Measurements from ENCODE around the gene CCT5.

CCT5 gene

GRCh38 chr5:10249948-10250805, at the start of gene CCT5:
TSS of gene CCT5 (plus strand) at chr5:10250280. CDS start at chr5:10250341, 61 bp downstream.
- peak; percentile 99 for DNase-seq

GRCh38 chr5:10201223-10201868, 48.7 kb upstream of the CCT5 start:
- no peak for DNase-seq

GRCh38 chr5:10202089-10202910, 47.8 kb upstream of the CCT5 start:
- DNase-seq: no peak

GRCh38 chr5:10209004-10209403, 41.1 kb upstream of the CCT5 start:
- DNase-seq: no peak

- DNase-seq: no peak
Measured at GRCh38 chr5:10213316-10213715, 36.8 kb upstream of the CCT5 start.

- no peak for DNase-seq
Measured at GRCh38 chr5:10214041-10214440, 36.0 kb upstream of the CCT5 start.

- DNase-seq: no peak
Measured at GRCh38 chr5:10215366-10215765, 34.7 kb upstream of the CCT5 start.

- no peak for DNase-seq
Measured at GRCh38 chr5:10216107-10216506, 34.0 kb upstream of the CCT5 start.

- no peak for DNase-seq
Measured at GRCh38 chr5:10218658-10219057, 31.4 kb upstream of the CCT5 start.

- no peak for DNase-seq
Measured at GRCh38 chr5:10219068-10219467, 31.0 kb upstream of the CCT5 start.

GRCh38 chr5:10220248-10220647, 29.8 kb upstream of the CCT5 start:
- DNase-seq: no peak

GRCh38 chr5:10222326-10222725, 27.8 kb upstream of the CCT5 start:
- DNase-seq: no peak

- no peak for DNase-seq
Measured at GRCh38 chr5:10227379-10227778, 22.7 kb upstream of the CCT5 start.

- no peak for DNase-seq
Measured at GRCh38 chr5:10228288-10228687, 21.8 kb upstream of the CCT5 start.

- no peak for DNase-seq
Measured at GRCh38 chr5:10229306-10230048, 20.6 kb upstream of the CCT5 start.

- no peak for DNase-seq
Measured at GRCh38 chr5:10232386-10232785, 17.7 kb upstream of the CCT5 start.

GRCh38 chr5:10233011-10233410, 17.1 kb upstream of the CCT5 start:
- no peak for DNase-seq

GRCh38 chr5:10233505-10233904, 16.6 kb upstream of the CCT5 start:
- DNase-seq: no peak

- DNase-seq: no peak
Measured at GRCh38 chr5:10235350-10235749, 14.7 kb upstream of the CCT5 start.

- no peak for DNase-seq
Measured at GRCh38 chr5:10243660-10244240, 6.3 kb upstream of the CCT5 start.

- DNase-seq: no peak
Measured at GRCh38 chr5:10244342-10244944, 5.6 kb upstream of the CCT5 start.

GRCh38 chr5:10246761-10247160, 3.3 kb upstream of the CCT5 start:
- DNase-seq: no peak
